Measurements from ENCODE around the gene PMP22. TPM values are rescaled to one million over a fixed set of nuclear protein-coding genes. Genes with fewer than 3 reads are reported as not detected.

The PMP22 gene
- 52.1 and 53.6 TPM in 2 replicates for total RNA-seq

DNA sequence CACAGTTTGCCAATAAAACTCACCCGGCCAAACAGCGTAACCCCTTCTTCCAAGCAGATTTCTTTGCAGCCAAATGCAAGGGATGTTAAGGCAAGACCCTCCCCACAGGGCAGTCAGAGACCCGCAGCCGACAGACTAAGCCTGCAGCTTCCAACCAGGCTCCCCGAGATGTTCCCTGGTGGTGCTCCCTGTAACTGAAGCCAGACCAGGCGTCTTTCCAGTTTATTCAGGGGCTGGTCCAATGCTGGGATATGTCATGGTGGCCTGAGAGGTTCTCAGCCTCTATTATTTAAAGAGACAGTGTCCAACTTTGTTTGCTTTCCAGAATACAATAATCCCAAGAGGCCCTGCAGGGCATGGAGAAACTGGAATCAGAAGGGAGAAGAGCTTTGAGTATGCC is at the start of gene PMP22:
TSS of gene PMP22 (minus strand) at position 196 of the 400 bp plus-strand sequence. CDS start 4,599 bp downstream, outside the sequence.

Other genes with a start within 250 kb of the PMP22 start
- gene TEKT3, start 76.3 kb upstream of the PMP22 start, total RNA-seq, result 1.7 TPM in 1 of 2 replicates, not detected in the other
- 0.92 and 2.3 TPM in 2 replicates for gene CDRT4, start 202.3 kb upstream of the PMP22 start, total RNA-seq

Measured in aortic smooth muscle cell (primary cell).